GM12872 (cell line): ENCODE measurements around the gene SLC27A2.

ENCODE experiments used
- TF ChIP-seq, protein P1 (sequence below): IDR thresholded peaks from 3 replicates; pipeline ENCODE4 v1.5.1; 2011; ENCODE audit warnings: low read depth, mild to moderate bottlenecking, low read length, moderate library complexity; ENCODE audit not compliant: insufficient read depth

The SLC27A2 gene

DNA sequence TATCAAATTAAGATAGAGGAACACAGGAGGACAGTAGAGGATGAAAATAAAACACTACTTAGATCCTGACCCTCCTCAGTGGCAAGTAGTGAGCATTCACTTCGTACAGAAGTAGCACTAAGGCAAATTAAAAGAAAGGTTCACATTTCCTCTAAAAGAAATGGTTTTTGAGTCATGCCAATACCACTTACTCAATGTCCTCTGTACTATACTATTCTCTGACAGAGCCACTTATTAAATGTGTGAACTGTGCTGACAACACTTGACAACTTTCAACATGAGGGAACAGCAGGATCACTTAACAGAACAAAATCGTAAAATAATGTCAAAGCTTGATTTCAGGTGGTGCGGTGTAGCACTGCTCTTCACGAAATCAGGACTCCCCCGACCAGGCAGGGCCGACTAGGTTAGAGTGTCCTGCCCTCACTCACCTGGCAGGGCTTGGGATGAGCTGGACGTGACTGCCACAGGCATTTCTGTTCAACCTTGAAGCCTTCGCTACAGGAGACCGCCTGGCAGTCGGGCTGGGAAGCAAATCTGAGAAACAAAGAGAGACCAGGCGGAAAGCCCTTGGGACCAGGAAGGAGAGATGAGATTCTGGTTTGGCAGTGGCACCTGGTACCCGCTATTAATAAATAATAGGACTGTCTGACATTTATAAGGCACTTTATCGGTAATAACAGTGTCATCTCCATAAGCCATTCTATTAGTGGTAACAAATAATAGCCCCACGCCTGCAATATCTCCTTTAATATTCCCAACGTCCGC, 611 bp upstream of the SLC27A2 start:
- TF ChIP-seq, protein P1, sequence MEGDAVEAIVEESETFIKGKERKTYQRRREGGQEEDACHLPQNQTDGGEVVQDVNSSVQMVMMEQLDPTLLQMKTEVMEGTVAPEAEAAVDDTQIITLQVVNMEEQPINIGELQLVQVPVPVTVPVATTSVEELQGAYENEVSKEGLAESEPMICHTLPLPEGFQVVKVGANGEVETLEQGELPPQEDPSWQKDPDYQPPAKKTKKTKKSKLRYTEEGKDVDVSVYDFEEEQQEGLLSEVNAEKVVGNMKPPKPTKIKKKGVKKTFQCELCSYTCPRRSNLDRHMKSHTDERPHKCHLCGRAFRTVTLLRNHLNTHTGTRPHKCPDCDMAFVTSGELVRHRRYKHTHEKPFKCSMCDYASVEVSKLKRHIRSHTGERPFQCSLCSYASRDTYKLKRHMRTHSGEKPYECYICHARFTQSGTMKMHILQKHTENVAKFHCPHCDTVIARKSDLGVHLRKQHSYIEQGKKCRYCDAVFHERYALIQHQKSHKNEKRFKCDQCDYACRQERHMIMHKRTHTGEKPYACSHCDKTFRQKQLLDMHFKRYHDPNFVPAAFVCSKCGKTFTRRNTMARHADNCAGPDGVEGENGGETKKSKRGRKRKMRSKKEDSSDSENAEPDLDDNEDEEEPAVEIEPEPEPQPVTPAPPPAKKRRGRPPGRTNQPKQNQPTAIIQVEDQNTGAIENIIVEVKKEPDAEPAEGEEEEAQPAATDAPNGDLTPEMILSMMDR, result no peak

DNA sequence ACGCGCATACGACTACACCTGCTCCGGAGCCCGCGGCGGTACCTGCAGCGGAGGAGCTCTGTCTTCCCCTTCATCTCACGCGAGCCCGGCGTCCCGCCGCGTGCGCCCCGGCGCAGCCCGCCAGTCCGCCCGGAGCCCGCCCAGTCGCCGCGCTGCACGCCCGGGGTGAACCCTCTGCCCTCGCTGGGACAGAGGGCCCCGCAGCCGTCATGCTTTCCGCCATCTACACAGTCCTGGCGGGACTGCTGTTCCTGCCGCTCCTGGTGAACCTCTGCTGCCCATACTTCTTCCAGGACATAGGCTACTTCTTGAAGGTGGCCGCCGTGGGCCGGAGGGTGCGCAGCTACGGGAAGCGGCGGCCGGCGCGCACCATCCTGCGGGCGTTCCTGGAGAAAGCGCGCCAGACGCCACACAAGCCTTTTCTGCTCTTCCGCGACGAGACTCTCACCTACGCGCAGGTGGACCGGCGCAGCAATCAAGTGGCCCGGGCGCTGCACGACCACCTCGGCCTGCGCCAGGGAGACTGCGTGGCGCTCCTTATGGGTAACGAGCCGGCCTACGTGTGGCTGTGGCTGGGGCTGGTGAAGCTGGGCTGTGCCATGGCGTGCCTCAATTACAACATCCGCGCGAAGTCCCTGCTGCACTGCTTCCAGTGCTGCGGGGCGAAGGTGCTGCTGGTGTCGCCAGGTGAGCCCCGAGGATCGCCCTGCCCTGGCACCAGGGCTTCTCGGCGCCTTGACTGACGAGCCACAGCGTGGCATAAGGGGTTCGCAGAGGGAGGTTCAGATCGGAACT, 420 bp downstream of the SLC27A2 start:
- TF ChIP-seq, protein P1, result no peak

DNA sequence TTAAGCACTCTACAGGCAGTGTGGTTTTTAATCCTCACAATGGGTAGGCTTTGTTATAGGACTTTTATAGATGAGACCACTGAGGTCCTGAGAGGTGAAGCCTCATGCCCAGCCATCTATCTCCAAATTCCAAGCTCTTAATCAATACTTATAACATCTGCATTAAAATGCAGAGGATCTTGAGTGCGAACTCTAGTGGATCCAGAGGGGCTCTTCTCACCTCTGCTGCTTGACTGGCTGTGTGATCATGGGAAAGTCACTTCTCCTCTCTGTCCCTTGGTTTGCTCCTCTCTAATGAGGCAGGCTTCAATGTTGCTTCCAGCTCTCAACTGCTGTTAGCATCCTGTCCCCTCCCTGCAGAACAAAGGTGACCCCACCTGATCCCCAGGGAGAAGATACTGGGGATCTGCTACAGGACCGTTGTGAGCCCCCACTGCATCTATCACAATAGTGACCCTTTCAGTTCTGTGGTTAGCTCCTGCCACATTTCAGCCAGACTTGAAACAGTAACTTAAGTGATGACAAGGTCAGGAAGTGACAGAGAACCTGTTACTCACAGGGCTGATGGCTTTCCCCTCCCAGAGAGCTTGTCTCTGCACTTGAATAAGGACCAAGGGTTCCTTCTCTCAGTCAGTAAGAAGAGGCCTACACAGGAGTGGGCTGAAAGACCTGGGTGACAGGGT, 1.3 kb downstream of the SLC27A2 start:
- TF ChIP-seq, protein P1, result no peak

DNA sequence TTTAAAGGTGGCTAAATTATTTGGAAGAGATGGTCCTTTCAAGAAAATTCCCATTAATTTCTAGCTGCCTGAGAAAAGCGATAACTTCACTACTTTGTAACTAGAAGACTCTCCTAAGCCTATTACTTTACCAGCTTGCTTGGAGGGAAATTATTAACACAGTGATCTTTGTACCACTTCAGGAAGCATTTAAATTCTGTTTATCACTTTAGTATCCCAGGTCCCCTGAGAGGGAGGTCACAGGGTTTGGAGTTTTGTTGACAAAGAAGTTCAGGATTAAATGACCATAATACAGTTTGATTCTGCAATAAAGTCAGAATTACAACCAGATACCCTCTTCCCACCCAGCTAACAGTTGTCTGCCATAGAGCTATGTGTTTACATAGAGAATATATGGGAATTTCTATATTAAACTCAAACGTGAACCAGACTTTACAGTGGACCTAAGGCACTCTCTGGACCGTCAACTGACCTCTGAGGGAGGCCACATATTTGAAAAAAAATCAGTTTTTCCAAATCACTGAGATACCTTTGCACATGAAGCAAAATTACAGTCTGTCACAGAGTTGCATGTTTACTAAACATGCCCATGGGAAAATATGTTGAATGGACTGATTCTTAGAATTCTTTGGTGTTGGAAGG, 3.0 kb downstream of the SLC27A2 start:
- TF ChIP-seq, protein P1, result no peak

DNA sequence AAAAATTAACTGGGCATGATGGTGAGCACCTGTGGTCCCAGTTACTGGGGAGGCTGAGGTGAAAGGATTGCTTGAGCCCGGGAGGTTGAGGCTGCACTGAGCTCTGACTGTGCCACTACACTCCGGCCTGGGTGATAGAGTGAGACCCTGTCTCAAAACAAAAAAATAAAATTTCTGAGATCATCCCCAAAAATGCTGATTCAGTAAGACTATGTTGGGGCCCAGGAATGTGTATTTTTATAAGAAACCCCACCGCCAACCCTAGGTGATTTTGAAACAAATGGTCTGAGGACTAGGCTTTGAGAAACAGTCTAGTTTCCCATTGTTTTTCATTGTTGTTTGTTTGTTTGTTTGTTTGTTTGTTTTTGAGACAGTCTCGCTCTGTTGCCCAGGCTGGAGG, 4.1 kb downstream of the SLC27A2 start:
- TF ChIP-seq, protein P1, result no peak

DNA sequence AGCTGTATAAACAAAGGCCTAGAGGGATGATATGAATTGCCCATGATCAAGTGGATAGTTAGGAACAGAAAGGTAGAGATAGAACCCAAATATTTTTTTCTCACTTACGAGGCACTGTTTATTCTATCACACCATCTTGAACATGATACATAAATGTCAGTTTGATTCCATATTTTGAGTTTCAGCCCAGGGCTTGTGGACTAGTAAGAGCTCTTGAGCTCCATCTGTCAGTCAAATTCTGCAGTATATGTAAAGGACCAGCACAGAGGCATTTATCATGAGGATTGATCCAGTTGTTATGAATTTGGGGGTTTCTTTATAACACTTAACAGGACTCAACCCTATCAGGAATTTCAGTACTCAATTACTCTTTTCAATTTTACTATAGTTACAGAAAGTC, 4.8 kb downstream of the SLC27A2 start:
- TF ChIP-seq, protein P1, result no peak

DNA sequence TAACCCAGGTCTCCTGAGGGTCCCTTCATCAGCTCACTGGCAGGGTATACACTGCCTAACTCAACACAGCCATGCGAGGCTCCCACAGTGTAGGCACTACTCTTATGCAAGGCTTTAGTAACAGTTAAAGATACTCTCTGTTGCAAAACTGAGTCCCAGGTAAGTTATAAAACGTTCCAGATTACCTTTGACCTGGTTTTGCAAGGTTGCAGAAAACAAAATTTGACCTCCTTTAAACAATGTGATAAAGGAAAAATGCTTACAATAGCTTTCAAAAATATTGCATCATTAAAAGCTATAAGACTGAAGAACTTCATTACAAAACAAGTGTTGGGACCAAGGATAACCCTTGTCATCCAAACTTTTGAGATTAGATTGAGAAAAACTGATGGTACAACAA, 5.5 kb downstream of the SLC27A2 start:
- TF ChIP-seq, protein P1, result no peak
